ENCODE results near the gene TLE7.

Gene TLE7

GRCh38 chr16:71453036-71453435 is 11.2 kb upstream of the TLE7 start:
- Histone ChIP-seq H3K36me3 (ENCODE audit: control insufficient read depth, insufficient read depth, low read length) (peaks cover 53% of the 10 kb centered on the region), H3K4me1 (ENCODE audit: control insufficient read depth, insufficient read depth, low read length) (no peaks in the 10 kb centered on the region), H3K9me3 (ENCODE audit: control insufficient read depth, low read length) (peaks cover 16% of the 10 kb centered on the region), H3K4me3 (ENCODE audit: insufficient read depth, low read depth, low read length) (no peak overlapping the region), H3K27ac (ENCODE audit: insufficient read depth, low read depth, low read length, poor library complexity, severe bottlenecking) (no peak overlapping the region), H3K27me3 (ENCODE audit: control insufficient read depth, insufficient read depth, low read length, poor library complexity, severe bottlenecking) (no peaks in the 10 kb centered on the region)

DNA sequence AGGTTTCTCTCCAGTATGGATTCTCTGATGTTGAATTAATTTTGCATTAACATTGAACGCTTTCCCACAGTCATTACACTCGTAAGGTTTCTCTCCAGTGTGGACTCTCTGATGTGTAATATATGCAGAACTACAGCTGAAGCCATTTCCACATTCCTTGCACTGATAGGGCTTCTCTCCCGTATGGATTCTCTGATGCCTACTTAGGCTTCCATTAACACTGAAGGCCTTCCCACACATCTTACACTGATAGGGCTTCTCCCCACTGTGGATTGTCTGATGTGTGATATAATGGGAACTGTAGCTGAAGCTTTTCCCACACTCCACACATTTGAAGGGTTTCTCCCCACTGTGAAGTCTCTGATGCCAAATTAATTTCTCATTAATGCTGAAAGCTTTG is 7.2 kb upstream of the TLE7 start:
- Histone ChIP-seq H3K4me3 (ENCODE audit: insufficient read depth, low read depth, low read length) (no peak overlapping the region), H3K9me3 (ENCODE audit: control insufficient read depth, low read length) (peaks cover 21% of the 10 kb centered on the region), H3K36me3 (ENCODE audit: control insufficient read depth, insufficient read depth, low read length) (peaks cover 56% of the 10 kb centered on the region), H3K4me1 (ENCODE audit: control insufficient read depth, insufficient read depth, low read length) (no peaks in the 10 kb centered on the region), H3K27me3 (ENCODE audit: control insufficient read depth, insufficient read depth, low read length, poor library complexity, severe bottlenecking) (no peaks in the 10 kb centered on the region), H3K27ac (ENCODE audit: insufficient read depth, low read depth, low read length, poor library complexity, severe bottlenecking) (no peak overlapping the region)
- WGBS, 2 experiments = 94 to 100% methylated on average over 2 to 3 of the region's 3 CpGs

- WGBS, 2 experiments = 93 to 95% methylated on average over 6 to 7 of the region's 7 CpGs
- Histone ChIP-seq H3K4me3 (ENCODE audit: insufficient read depth, low read depth, low read length) (no peak overlapping the region), H3K4me1 (ENCODE audit: control insufficient read depth, insufficient read depth, low read length) (no peaks in the 10 kb centered on the region), H3K36me3 (ENCODE audit: control insufficient read depth, insufficient read depth, low read length) (peaks cover 50% of the 10 kb centered on the region), H3K9me3 (ENCODE audit: control insufficient read depth, low read length) (peaks cover 21% of the 10 kb centered on the region), H3K27ac (ENCODE audit: insufficient read depth, low read depth, low read length, poor library complexity, severe bottlenecking) (no peak overlapping the region), H3K27me3 (ENCODE audit: control insufficient read depth, insufficient read depth, low read length, poor library complexity, severe bottlenecking) (no peaks in the 10 kb centered on the region)
Observed at GRCh38 chr16:71448274-71448866, 6.5 kb upstream of the TLE7 start.

GRCh38 chr16:71443714-71444113 is 1.9 kb upstream of the TLE7 start:
- H3K27me3 ChIP-seq (ENCODE audit: control insufficient read depth, insufficient read depth, low read length, poor library complexity, severe bottlenecking) = no peaks in the 10 kb centered on the region
- WGBS, 2 experiments = 89 to 90% methylated on average over 6 of the region's 6 CpGs
- H3K36me3 ChIP-seq (ENCODE audit: control insufficient read depth, insufficient read depth, low read length) = peaks cover 10% of the 10 kb centered on the region
- no peak overlapping the region for H3K27ac ChIP-seq (ENCODE audit: insufficient read depth, low read depth, low read length, poor library complexity, severe bottlenecking)
- no peaks in the 10 kb centered on the region for H3K4me1 ChIP-seq (ENCODE audit: control insufficient read depth, insufficient read depth, low read length)
- H3K4me3 ChIP-seq (ENCODE audit: insufficient read depth, low read depth, low read length) = no peak overlapping the region
- H3K9me3 ChIP-seq (ENCODE audit: control insufficient read depth, low read length) = peaks cover 6% of the 10 kb centered on the region

DNA sequence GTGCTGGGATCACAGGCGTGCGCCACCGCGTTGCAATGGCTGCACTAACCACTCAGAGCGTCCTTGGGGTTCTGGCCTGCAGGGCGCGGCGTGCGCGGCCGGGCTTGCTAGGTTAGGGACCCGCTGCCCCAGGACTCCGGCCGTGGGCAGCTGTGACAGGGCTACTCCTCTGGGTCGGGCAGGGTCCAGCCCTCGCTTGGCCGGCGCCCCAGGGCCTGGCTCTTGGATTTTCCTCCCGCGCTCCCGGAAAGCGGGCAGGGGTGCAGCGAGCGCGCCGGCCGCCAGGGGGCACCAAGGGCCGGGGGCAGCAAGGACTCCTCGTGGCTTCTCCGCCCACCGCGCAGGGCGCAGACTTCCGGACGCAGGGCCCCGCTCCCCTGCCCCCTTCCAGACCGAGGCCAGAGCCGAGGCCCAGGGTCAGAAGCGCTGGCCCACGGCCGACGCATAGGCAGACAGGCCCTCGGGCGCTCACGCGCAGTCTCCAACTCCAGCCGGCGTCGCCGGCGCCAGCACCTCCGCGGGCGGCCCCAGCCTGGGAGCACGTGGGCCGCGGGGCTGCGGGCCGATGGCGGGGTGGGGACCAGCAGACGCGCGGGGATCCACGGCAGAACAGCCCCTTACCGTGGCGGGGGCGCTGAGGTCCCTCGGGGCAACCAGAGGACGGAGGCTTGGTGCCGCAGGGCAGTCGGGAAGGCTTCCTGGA is 355 bp downstream of the TLE7 start:
- Histone ChIP-seq H3K9me3 (ENCODE audit: control insufficient read depth, low read length) (no peaks in the 10 kb centered on the region), H3K27ac (ENCODE audit: insufficient read depth, low read depth, low read length, poor library complexity, severe bottlenecking) (no peak overlapping the region), H3K36me3 (ENCODE audit: control insufficient read depth, insufficient read depth, low read length) (no peaks in the 10 kb centered on the region), H3K27me3 (ENCODE audit: control insufficient read depth, insufficient read depth, low read length, poor library complexity, severe bottlenecking) (no peaks in the 10 kb centered on the region), H3K4me1 (ENCODE audit: control insufficient read depth, insufficient read depth, low read length) (no peaks in the 10 kb centered on the region), H3K4me3 (ENCODE audit: insufficient read depth, low read depth, low read length) (no peak overlapping the region)
- WGBS, 2 experiments = 93 to 94% methylated on average over 71 of the region's 71 CpGs

DNA sequence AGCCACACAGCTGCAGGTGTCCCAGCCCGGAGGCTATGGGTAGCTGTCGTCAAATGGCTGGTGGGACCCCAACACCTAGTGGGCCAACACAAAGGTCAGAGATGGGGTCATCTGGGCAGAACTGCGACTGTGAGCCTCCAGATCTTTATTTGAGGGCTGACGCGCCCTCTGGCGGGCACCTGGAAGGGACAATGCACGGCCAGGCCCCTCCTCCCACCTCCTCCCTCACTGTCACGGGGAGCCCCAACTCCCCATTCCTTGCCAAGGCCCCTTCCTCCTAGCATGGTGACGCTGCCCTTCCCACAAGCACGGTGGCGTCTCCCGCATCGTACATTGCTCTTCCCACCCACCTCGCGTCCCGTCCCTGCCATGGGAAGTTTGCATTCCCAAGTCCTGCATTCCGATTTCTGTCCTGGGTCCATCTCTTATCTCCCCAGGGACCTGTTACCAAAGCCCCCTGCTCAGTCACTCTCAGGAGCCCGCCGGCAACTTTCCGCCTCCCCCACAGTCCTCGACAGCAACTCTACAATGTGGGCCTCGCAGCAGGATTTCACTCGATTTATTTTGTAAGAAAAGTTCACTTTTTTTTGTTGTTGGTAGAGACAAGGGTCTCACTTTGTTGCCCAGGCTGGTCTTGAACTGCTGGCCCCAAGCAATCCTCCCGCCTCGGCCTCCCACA is 1.0 kb downstream of the TLE7 start:
- Histone ChIP-seq H3K27ac (ENCODE audit: insufficient read depth, low read depth, low read length, poor library complexity, severe bottlenecking) (no peak overlapping the region), H3K4me3 (ENCODE audit: insufficient read depth, low read depth, low read length) (no peak overlapping the region), H3K9me3 (ENCODE audit: control insufficient read depth, low read length) (no peaks in the 10 kb centered on the region), H3K36me3 (ENCODE audit: control insufficient read depth, insufficient read depth, low read length) (no peaks in the 10 kb centered on the region), H3K4me1 (ENCODE audit: control insufficient read depth, insufficient read depth, low read length) (no peaks in the 10 kb centered on the region), H3K27me3 (ENCODE audit: control insufficient read depth, insufficient read depth, low read length, poor library complexity, severe bottlenecking) (no peaks in the 10 kb centered on the region)
- 73 to 74% methylated on average over 25 of the region's 25 CpGs for WGBS, 2 experiments

DNA sequence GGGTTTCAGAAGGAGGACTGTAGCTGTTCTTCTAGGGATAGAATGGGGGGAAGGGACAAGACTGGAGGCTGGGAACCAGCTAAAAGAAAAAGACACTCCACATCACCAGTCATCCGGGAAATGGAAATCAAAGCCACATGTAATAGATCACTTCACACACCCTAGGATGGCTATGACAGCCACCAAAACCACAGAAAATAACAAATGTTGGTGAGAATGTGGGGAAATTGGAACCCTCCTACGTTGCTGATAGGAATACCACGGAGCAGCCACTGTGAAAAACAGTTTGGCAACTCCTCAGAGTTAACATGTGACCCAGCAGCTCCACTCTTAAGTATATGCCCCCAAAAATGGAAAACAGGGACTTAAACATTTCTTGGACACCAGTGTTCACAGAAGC is 2.3 kb downstream of the TLE7 start:
- 65 to 68% methylated on average over 2 to 3 of the region's 3 CpGs for WGBS, 2 experiments
- Histone ChIP-seq H3K4me3 (ENCODE audit: insufficient read depth, low read depth, low read length) (no peak overlapping the region), H3K27ac (ENCODE audit: insufficient read depth, low read depth, low read length, poor library complexity, severe bottlenecking) (no peak overlapping the region), H3K9me3 (ENCODE audit: control insufficient read depth, low read length) (no peaks in the 10 kb centered on the region), H3K27me3 (ENCODE audit: control insufficient read depth, insufficient read depth, low read length, poor library complexity, severe bottlenecking) (no peaks in the 10 kb centered on the region), H3K4me1 (ENCODE audit: control insufficient read depth, insufficient read depth, low read length) (no peaks in the 10 kb centered on the region), H3K36me3 (ENCODE audit: control insufficient read depth, insufficient read depth, low read length) (no peaks in the 10 kb centered on the region)

DNA sequence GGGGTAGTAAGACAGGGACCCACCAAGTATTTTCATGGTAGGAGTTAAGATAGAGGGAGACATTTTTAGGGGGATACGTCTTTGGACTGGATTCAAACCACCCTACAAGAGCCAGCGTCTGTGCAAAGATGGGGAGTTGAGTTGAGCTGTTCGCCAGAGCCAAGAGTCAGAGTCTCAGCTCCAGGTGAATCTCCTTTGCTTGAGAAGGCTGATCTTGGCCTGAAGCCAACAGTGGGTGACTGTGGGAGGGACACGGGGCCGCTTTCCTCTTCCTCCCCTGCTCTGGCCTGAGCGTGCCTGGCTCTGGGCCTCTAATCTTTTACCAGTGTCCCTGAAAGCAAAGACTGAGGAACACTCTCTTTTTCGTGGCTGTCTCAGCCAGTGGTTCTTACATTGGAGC is 5.4 kb downstream of the TLE7 start:
- Histone ChIP-seq H3K4me1 (ENCODE audit: control insufficient read depth, insufficient read depth, low read length) (no peaks in the 10 kb centered on the region), H3K9me3 (ENCODE audit: control insufficient read depth, low read length) (no peaks in the 10 kb centered on the region), H3K36me3 (ENCODE audit: control insufficient read depth, insufficient read depth, low read length) (no peaks in the 10 kb centered on the region), H3K4me3 (ENCODE audit: insufficient read depth, low read depth, low read length) (no peak overlapping the region), H3K27ac (ENCODE audit: insufficient read depth, low read depth, low read length, poor library complexity, severe bottlenecking) (no peak overlapping the region), H3K27me3 (ENCODE audit: control insufficient read depth, insufficient read depth, low read length, poor library complexity, severe bottlenecking) (no peaks in the 10 kb centered on the region)
- WGBS, 2 experiments = 86 to 88% methylated on average over 7 of the region's 7 CpGs

GRCh38 chr16:71432906-71433305 is 8.9 kb downstream of the TLE7 start:
- Histone ChIP-seq H3K4me1 (ENCODE audit: control insufficient read depth, insufficient read depth, low read length) (no peaks in the 10 kb centered on the region), H3K27me3 (ENCODE audit: control insufficient read depth, insufficient read depth, low read length, poor library complexity, severe bottlenecking) (peaks cover 8% of the 10 kb centered on the region), H3K36me3 (ENCODE audit: control insufficient read depth, insufficient read depth, low read length) (no peaks in the 10 kb centered on the region), H3K27ac (ENCODE audit: insufficient read depth, low read depth, low read length, poor library complexity, severe bottlenecking) (no peak overlapping the region), H3K4me3 (ENCODE audit: insufficient read depth, low read depth, low read length) (no peak overlapping the region), H3K9me3 (ENCODE audit: control insufficient read depth, low read length) (no peaks in the 10 kb centered on the region)
- 83 to 86% methylated on average over 6 of the region's 6 CpGs for WGBS, 2 experiments

DNA sequence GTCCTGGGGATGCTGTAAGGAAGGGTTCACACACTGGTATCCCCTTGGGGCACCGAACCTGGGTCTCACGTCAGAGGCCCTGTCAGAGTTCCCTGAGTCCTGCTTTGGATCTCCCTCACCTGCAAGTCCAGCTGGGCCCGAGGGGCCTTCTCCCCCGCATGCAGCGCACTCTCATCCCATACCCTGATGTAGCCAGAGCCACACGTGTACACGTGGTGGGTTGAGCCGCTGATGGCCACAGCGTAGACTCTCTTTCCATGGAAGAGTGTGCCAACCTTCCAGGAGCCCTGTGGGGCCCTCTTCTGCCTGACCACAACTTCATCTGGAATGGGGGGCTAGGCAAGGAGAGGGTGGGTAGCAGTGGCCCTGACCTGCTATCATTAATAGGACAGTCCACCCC is 9.9 kb downstream of the TLE7 start:
- WGBS, 2 experiments = 90 to 94% methylated on average over 9 of the region's 9 CpGs
- no peak overlapping the region for H3K4me3 ChIP-seq (ENCODE audit: insufficient read depth, low read depth, low read length)
- no peak overlapping the region for H3K27ac ChIP-seq (ENCODE audit: insufficient read depth, low read depth, low read length, poor library complexity, severe bottlenecking)
- H3K4me1 ChIP-seq (ENCODE audit: control insufficient read depth, insufficient read depth, low read length) = no peaks in the 10 kb centered on the region
- H3K27me3 ChIP-seq (ENCODE audit: control insufficient read depth, insufficient read depth, low read length, poor library complexity, severe bottlenecking) = peaks cover 12% of the 10 kb centered on the region
- no peaks in the 10 kb centered on the region for H3K9me3 ChIP-seq (ENCODE audit: control insufficient read depth, low read length)
- no peaks in the 10 kb centered on the region for H3K36me3 ChIP-seq (ENCODE audit: control insufficient read depth, insufficient read depth, low read length)
